ENCODE data around the gene ITGA3.

DNA sequence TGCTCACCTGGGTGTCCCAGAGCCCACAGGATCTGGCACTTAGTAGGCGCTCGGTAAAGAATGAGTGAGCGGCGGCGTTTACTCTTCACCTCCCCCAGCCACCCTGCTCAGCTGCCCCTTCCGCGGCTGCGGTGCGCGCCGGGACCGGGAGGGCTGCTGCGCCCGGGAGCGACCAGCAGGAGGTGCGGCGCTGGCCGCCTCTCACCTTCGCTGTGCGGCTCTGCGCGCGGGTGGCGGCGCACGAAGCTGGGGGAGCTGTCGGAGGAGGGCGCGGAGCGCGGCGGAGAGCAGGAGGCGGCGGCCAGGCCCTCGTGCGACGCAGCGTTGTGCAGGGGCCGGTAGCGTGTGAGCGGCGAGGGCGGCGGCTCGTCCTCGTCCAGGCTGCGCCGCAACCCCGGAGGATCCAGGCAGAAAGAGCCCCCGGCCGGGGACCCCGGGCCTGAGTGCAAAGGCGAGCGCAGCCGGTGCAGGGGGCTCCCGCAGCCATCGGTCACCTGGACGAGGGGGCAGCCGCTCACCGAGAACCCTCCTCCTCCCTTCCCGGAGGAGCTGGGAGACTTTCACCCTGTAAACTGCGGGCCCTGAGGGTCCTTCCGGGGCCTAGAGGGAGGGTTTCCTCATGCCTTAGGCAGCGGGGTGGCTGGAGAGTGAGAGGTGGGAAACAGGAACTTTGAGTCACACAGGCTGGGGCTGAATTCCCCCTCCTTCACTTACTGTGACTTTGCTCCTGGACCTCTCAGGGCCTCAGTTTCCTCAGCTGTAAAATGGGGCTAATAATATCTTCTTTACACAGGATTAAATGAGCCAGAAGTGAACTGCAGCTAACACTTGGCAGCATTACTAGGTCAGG lies 61.5 kb downstream of the ITGA3 start:
- peak; percentile 50 for TF ChIP-seq CTCF (IDR thresholded peaks at IDR 0.05; ENCODE audit: borderline replicate concordance, extremely low read depth, low read length, poor library complexity, severe bottlenecking)
- TF ChIP-seq EZH2 (IDR thresholded peaks at IDR 0.05; ENCODE audit: borderline replicate concordance, low read depth, low read length, severe bottlenecking): peak; percentile 83

Data from DND-41 (cell line).